ENCODE measurements around the gene F3. TPM values are rescaled to one million over a fixed set of nuclear protein-coding genes. Genes with fewer than 3 reads are reported as not detected.

Gene F3
- total and polyA plus RNA-seq, 10 donors, result 1.1 to 12.4 (median 4.8) TPM

- H3K9me3 ChIP-seq, result no peaks in the 10 kb centered on the region
- TF ChIP-seq POLR2A (IDR thresholded peaks at IDR 0.05) (no peak), CTCF (IDR thresholded peaks at IDR 0.05 in 8 of 11, conservative IDR thresholded peaks at IDR 0.05 in 3 of 11) (no peak), POLR2AphosphoS5 (IDR thresholded peaks at IDR 0.05) (no peak)
- peaks cover 0 to 3% (median 0%) of the 10 kb centered on the region in 6 donors for H3K4me1 ChIP-seq
- intact Hi-C loops (cut with DNase I; ENCODE audit: low total_unique reads), result no loop called here
- no peak overlapping the region for H3K27ac ChIP-seq
- H3K27me3 ChIP-seq (replicated peaks in 1 of 7), result no peaks in the 10 kb centered on the region
- no peak overlapping the region for H3K4me3 ChIP-seq
- 94 to 97% (median 96%) methylated on average over 5 of the region's 5 CpGs for WGBS, 5 donors
- peaks cover 0 to 5% (median 0%) of the 10 kb centered on the region in 6 donors for H3K36me3 ChIP-seq
- DNase-seq, result no peak
Observed at GRCh38 chr1:94528826-94529225, 12.7 kb downstream of the F3 start.

- intact Hi-C loops (cut with DNase I; ENCODE audit: low total_unique reads), result no loop called here
- TF ChIP-seq CTCF (IDR thresholded peaks at IDR 0.05 in 8 of 11, conservative IDR thresholded peaks at IDR 0.05 in 3 of 11) (no peak), POLR2A (IDR thresholded peaks at IDR 0.05) (no peak), POLR2AphosphoS5 (IDR thresholded peaks at IDR 0.05) (no peak)
- no peak for DNase-seq
- Histone ChIP-seq H3K4me1 (peaks cover 0 to 3% (median 0%) of the 10 kb centered on the region in 6 donors), H3K36me3 (peaks cover 0 to 5% (median 0%) of the 10 kb centered on the region in 6 donors), H3K27ac (no peak overlapping the region), H3K27me3 (replicated peaks in 1 of 7) (no peaks in the 10 kb centered on the region), H3K9me3 (no peaks in the 10 kb centered on the region), H3K4me3 (no peak overlapping the region)
- WGBS, 5 donors, result 84 to 100% (median 88%) methylated on average over 1 of the region's 1 CpG
Observed at GRCh38 chr1:94528299-94528698, 13.3 kb downstream of the F3 start.

GRCh38 chr1:94527447-94528031 lies 14.0 kb downstream of the F3 start:
- 13 to 64% (median 39%) methylated on average over 1 of the region's 1 CpG for WGBS, 5 donors
- TF ChIP-seq POLR2A (IDR thresholded peaks at IDR 0.05), result no peak
- TF ChIP-seq CTCF (IDR thresholded peaks at IDR 0.05 in 8 of 11, conservative IDR thresholded peaks at IDR 0.05 in 3 of 11), result no peak
- TF ChIP-seq POLR2AphosphoS5 (IDR thresholded peaks at IDR 0.05), result no peak
- no peak for DNase-seq
- peaks cover 0 to 3% (median 0%) of the 10 kb centered on the region in 6 donors for H3K4me1 ChIP-seq
- peaks cover 0 to 5% (median 0%) of the 10 kb centered on the region in 6 donors for H3K36me3 ChIP-seq
- no peaks in the 10 kb centered on the region for H3K9me3 ChIP-seq
- H3K27ac ChIP-seq, result no peak overlapping the region
- no peak overlapping the region for H3K4me3 ChIP-seq
- no peaks in the 10 kb centered on the region for H3K27me3 ChIP-seq (replicated peaks in 1 of 7)
- intact Hi-C loops (cut with DNase I; ENCODE audit: low total_unique reads), result no loop called here

- peaks cover 0 to 5% (median 0%) of the 10 kb centered on the region in 6 donors for H3K36me3 ChIP-seq
- H3K4me1 ChIP-seq, result no peaks in the 10 kb centered on the region
- 85 to 95% (median 92%) methylated on average over 7 of the region's 7 CpGs for WGBS, 5 donors
- no peaks in the 10 kb centered on the region for H3K9me3 ChIP-seq
- intact Hi-C loops (cut with DNase I; ENCODE audit: low total_unique reads), result no loop called here
- no peak for DNase-seq
- no peak for TF ChIP-seq CTCF (IDR thresholded peaks at IDR 0.05 in 8 of 11, conservative IDR thresholded peaks at IDR 0.05 in 3 of 11)
- TF ChIP-seq POLR2A (IDR thresholded peaks at IDR 0.05), result no peak
- no peak for TF ChIP-seq POLR2AphosphoS5 (IDR thresholded peaks at IDR 0.05)
- H3K4me3 ChIP-seq, result no peak overlapping the region
- no peaks in the 10 kb centered on the region for H3K27me3 ChIP-seq (replicated peaks in 1 of 7)
- H3K27ac ChIP-seq, result no peak overlapping the region
Observed at GRCh38 chr1:94526152-94526980, 15.2 kb downstream of the F3 start.
